NCI-H446 (cell line): ENCODE data around the gene RPL13.
"Not testable (repeated sequence)": the region's sequence is repeated elsewhere in the genome, so short reads cannot be mapped to it uniquely, and the experiment has no call there.

Experiments used
- DNase-seq, 2 experiments: peaks; one replicate each; lab custom pipeline; 2025; lab: John Stamatoyannopoulos, UW

RPL13 gene

GRCh38 chr16:89563639-89564392 is 3.3 kb downstream of the RPL13 start:
- DNase-seq: no peak

GRCh38 chr16:89564476-89565255 is 4.2 kb downstream of the RPL13 start:
- DNase-seq: no peak

DNA sequence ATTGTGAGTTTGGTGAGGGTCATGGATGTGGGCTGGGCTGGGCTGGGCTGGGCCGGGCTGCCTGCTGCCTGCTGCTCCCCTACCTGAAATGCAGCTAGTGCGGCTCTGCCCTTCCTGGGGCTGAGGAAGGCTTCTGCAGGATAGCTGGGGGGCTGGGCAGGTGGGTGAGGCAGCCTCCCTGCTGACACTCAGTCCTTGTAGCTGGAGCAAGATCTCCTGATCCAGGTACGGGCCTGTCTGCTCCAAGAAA is 4.7 kb downstream of the RPL13 start:
- DNase-seq: no peak

GRCh38 chr16:89565506-89566372 is 5.3 kb downstream of the RPL13 start:
- DNase-seq: no peak

DNA sequence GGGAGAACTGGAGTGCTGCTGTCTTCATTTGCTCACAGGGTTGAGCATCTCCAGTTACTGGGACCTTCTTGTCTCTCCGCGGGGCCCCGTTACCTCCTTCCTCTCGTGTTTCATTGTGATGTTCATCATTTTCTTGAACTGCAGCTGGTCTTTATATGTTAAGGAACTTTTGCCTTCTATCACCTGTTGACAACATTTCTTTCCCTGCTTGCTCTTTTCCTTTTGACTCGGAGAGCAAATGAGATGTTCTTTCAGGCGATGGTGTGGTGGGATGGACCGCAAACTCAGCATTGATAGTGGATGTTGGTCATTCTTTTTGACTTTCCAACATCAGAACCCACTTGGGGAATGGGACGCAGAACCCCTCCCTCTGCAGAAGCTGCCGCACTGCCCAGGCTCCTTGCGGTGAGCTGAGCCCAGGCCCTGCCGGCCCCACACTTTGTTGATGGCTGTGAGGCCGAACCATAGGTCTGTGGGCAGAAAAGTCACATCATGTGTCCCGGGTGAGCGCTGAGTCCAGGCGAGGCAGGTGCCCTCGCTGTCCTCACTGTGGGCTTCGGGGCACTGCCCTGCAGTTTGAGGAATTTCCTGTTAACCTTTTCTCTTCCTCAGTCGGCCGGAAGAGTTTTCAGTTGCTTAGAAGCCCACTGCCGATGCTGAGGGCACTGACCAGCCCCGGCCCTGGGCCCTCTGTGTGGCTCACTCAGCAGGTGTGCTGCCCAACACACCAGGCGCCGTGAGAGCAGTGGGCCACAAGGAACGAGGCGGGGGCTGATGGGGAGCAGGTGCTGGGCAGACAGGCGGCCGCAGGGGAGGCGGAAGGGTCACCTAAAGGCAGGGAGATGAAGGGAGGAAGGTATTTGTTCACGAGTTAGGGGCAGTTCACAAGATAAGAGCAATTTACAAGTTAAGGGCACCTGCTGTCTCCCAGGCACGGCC is 7.4 kb downstream of the RPL13 start:
- no peak for DNase-seq

- no peak for DNase-seq
Measured at GRCh38 chr16:89569506-89570341, 9.2 kb downstream of the RPL13 start.

DNA sequence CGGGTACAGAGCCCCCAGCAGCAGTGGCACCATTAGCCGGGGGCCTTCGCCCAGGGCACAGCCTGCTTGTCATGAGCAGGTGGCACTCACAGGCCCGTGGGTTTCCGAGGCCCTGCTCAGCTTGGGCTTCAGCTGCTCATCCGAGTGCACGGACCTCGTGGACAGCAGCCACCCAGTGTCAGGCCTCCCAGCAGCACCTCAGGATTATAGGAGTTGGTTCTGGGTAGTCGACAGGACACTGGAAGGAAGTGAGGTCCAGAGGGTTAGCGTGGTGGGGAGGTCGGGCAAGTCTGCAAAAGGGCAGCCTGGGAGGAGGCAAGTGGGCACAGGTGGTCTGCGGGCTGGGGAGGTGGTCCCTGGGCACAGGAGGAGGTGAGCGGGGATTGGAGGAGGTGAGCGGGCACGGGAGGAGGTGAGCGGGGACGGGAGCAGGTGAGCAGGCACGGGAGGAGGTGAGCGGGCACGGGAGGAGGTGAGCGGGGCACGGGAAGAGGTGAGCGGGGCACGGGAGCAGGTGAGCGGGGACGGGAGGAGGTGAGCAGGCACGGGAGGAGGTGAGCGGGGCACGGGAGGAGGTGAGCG is 10.0 kb downstream of the RPL13 start:
- DNase-seq: no peak

DNA sequence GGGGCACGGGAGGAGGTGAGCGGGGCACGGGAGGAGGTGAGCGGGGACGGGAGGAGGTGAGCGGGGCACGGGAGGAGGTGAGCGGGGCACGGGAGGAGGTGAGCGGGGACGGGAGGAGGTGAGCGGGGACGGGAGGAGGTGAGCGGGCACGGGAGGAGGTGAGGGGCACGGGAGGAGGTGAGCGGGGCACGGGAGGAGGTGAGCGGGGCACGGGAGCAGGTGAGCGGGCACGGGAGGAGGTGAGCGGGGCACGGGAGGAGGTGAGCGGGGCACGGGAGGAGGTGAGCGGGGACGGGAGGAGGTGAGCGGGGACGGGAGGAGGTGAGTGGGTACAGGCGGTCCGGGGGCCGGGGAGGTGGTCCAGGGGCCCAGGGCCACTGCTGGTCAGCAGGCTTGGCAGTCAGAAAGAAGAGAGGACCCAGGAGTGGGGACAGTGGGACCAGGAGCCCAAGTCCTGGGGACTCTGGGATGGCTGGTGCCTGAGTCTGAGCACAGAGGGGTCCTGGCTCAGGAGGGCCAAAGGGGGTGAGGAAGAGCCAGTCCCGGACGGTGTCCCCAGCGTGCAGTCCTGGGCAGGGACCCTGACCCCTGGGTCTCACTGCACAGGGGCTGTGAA is 10.6 kb downstream of the RPL13 start:
- not testable (repeated sequence) for DNase-seq

DNA sequence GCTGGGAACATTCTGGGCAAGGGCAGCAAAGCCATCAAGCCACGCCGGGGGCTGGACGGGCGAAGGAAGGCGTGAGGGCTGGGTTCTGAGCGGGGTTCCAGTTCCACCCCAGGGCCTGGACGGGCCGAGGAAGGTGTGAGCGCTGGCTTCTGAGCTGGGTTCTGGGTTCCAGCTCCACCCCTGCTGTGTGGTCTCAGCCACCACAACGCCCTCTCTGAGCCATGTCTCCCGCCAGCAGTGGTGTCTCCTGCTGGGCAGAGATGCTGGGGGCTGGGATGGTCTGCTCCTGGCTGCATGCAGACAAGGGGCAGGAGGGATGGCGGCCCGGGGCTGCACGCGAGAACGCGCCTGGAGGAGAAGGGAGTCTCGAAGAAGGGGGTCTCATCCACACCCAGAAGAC is 11.2 kb downstream of the RPL13 start:
- no peak for DNase-seq

GRCh38 chr16:89572073-89572484 is 11.6 kb downstream of the RPL13 start:
- DNase-seq: no peak

DNA sequence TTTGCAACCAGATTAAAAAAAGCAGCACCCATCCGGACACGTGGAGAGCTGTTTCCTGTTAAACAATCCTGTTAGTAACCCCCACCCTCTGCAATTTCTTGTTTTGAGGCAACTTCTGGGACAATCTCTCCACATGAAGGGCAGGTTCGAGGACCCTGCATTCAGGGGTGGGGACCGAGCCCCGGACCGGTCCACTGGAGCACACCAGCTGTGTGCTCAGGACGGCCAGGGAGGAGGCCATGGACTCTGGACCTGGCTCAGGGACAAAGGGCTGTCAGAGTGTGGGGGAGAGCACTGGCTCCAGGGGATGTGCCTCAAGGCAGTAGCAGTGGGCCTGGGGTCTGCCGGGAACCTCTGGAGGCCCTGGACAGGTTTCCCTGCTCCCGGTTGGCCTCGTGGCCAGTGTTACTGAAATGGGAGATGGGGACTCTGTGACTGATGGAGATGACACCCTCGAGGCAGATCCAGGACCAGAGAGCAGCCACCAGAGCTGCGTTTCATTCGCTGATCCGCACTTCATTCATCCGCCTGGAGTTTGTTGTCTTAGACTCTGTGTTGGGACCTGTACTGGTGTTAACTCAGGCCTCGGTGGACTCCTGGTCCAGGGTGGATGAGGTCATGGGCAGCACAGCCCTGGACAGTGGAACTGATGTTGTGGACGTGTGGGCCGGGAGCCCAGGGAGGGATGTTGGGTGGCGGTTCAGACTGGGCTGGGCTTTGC is 12.2 kb downstream of the RPL13 start:
- DNase-seq: no peak

DNA sequence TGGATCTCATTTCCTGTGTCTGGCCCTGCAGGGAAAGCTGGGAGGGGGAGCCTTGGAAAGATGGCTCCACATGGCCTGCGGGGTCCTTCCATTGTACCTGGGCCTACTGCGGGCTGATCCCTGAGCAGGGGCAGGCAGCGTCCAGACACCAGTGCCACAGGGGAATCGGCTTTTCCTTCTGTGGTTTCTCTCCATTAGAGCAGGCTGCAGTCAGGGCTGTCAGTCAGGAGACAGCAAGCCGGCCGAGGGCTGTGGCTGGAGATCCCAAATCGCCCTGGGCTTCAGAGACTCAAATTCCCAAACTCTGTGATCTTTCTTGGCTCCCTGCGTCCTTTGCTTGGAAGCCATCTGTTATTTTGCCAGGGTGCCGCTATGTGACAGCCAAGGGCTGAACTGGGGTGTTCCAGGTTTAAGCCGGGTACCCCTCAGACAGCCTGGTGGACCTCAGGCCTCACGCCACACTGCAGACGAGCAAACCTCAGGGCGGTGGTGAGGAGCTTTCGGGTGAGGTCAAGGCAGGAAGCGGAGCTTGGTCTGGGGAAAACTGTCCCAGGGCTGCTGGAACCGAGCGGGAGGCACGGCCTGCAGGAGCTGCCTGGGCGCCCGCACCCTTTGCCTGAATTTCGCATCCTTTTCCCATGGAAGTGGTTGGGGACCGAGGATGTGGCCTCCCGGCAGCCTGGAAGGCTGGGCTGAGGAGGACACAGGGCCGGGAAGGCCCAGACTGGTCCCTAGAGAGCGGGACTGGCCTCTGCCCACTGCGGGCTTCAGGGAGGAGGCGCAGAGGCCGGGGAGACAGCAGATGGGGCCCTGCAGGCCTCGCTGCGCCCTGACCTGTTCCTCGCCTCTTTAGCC is 13.6 kb downstream of the RPL13 start:
- no peak for DNase-seq

- DNase-seq: no peak
Measured at GRCh38 chr16:89574681-89575246, 14.3 kb downstream of the RPL13 start.

GRCh38 chr16:89575247-89576152 is 15.0 kb downstream of the RPL13 start, which contains the start of gene CPNE7:
Gene CPNE7, plus strand, starts transcription at chr16:89575758. Its CDS starts 140 bp downstream, at chr16:89575898.
- DNase-seq: peak in 1 of 2 experiments; percentile 18

GRCh38 chr16:89576153-89577054 is 15.9 kb downstream of the RPL13 start:
- no peak for DNase-seq
